Hepatocyte (in vitro differentiated cells): Measurements from ENCODE around the gene MAST3. TPM values are rescaled to one million over a fixed set of nuclear protein-coding genes. Genes with fewer than 3 reads are reported as not detected.

Source experiments
- DNase-seq: peaks from one replicate; pipeline ENCODE4 v3.0.0-alpha.2; 2016; ENCODE audit warnings: low spot score
- H2AFZ ChIP-seq: fragments of 200-600 bp; sonication (generic); 2 replicates; pipeline ENCODE4 v1.6.0; 2016; ENCODE audit warnings: antibody characterized with exemption, mild to moderate bottlenecking
- H3K27ac ChIP-seq: fragments of 200-600 bp; sonication (generic); 2 replicates; pipeline ENCODE4 v1.5.1; 2016; ENCODE audit warnings: mild to moderate bottlenecking
- H3K27me3 ChIP-seq: fragments of 200-600 bp; sonication (generic); 2 replicates; pipeline ENCODE4 v1.6.1; 2016
- H3K36me3 ChIP-seq: fragments of 200-600 bp; sonication (generic); replicated peaks from 2 replicates; pipeline ENCODE4 v1.5.1; 2016; ENCODE audit warnings: low read depth; ENCODE audit not compliant: insufficient read depth
- H3K4me1 ChIP-seq: fragments of 200-600 bp; sonication (generic); 2 replicates; pipeline ENCODE4 v1.5.1; 2016; ENCODE audit warnings: mild to moderate bottlenecking, moderate library complexity; ENCODE audit not compliant: insufficient read depth
- H3K4me2 ChIP-seq: fragments of 200-600 bp; sonication (generic); 2 replicates; pipeline ENCODE4 v1.6.0; 2016
- H3K4me3 ChIP-seq: fragments of 200-600 bp; sonication (generic); 2 replicates; pipeline ENCODE4 v1.5.1; 2016; ENCODE audit warnings: mild to moderate bottlenecking
- H3K79me2 ChIP-seq: fragments of 200-600 bp; sonication (generic); 2 replicates; pipeline ENCODE4 v1.6.0; 2017; ENCODE audit warnings: mild to moderate bottlenecking
- H3K9me2 ChIP-seq: fragments of 200-600 bp; sonication (generic); replicated peaks from 2 replicates; pipeline ENCODE4 v1.6.0; 2017; ENCODE audit warnings: mild to moderate bottlenecking; ENCODE audit not compliant: insufficient read depth
- H3K9me3 ChIP-seq: fragments of 200-600 bp; sonication (generic); 2 replicates; pipeline ENCODE4 v1.5.1; 2016; ENCODE audit warnings: low read depth, mild to moderate bottlenecking
- H4K20me1 ChIP-seq: fragments of 200-600 bp; sonication (generic); 2 replicates; pipeline ENCODE4 v1.6.0; 2016; ENCODE audit warnings: mild to moderate bottlenecking; ENCODE audit not compliant: insufficient read depth, poor library complexity, severe bottlenecking
- EZH2 ChIP-seq: fragments of 200-600 bp; sonication (generic); IDR thresholded peaks from 2 replicates; pipeline ENCODE4 v1.6.1; 2016; ENCODE audit warnings: antibody characterized with exemption, mild to moderate bottlenecking, borderline replicate concordance
- EZH2phosphoT487 ChIP-seq: fragments of 200-600 bp; sonication (generic); IDR thresholded peaks from one replicate; pipeline ENCODE4 v1.6.1; 2018; ENCODE audit warnings: antibody characterized with exemption, mild to moderate bottlenecking, low read depth, moderate library complexity; ENCODE audit not compliant: unreplicated experiment, severe bottlenecking
- WGBS: methylation state at CpG from one replicate; pipeline ENCODE4 v1.1.6; 2016; ENCODE audit warnings: low lambda C conversion rate; ENCODE audit errors: missing lambda C conversion rate; 5-methylcytosine and 5-hydroxymethylcytosine counted together
- polyA plus RNA-seq: library from polyadenylated mRNA; unstranded; fragments of >200 nt; fragmentation: Nextera tagmentation; extraction: Ambion mirVana; gene quantifications from 2 replicates; pipeline ENCODE4 v1.2.1, GENCODE V29; 2016
- total RNA-seq: library from RNA; depleted of rRNA; stranded (reverse); fragments of >200 nt; gene quantifications from 2 replicates; pipeline ENCODE4 v1.2.3, GENCODE V29; 2014
- TF ChIP-seq, protein P1 (sequence below): fragments of 200-600 bp; sonication (generic); IDR thresholded peaks from 2 replicates; pipeline ENCODE4 v1.5.1; 2016; ENCODE audit warnings: antibody characterized with exemption, mild to moderate bottlenecking; ENCODE audit not compliant: poor library complexity

MAST3 gene
- total and polyA plus RNA-seq, 2 experiments from 2014 or later: 9.7 to 10.3 TPM

DNA sequence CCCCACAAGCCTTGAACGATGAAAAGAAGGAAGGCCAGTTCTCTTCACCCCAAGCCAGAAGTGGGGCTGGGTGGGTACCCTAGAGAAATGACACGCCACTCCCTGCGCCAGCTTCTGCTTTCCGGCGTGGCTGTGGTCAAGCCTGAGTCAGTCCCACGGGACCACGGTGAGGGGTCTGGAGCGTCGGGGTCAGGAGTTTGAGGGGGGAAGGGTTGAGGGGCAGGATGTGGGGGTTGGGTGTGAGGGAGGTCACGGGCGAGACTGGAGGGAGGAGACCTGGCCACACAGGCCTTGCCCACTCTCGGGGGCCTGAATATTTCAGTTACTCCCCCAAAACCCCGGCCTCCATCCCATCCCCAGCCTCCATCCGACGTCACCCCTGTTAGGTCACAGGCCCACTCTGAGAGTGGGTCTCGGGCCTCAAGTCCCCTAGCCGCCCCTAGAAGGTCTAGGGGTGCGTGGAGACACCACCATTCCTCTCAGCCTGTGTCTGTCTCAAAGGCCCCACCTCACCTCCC is 75.5 kb downstream of the MAST3 start:
- Histone ChIP-seq H3K4me1 (peaks cover 6% of the 10 kb centered on the region), H3K36me3 (no peaks in the 10 kb centered on the region), H3K4me2 (peak overlapping the region; percentile 88), H3K27me3 (no peaks in the 10 kb centered on the region), H3K9me2 (no peaks in the 10 kb centered on the region), H3K9me3 (no peaks in the 10 kb centered on the region), H3K79me2 (no peaks in the 10 kb centered on the region), H3K27ac (peak overlapping the region; percentile 31), H3K4me3 (no peak overlapping the region), H4K20me1 (no peaks in the 10 kb centered on the region), H2AFZ (no peak overlapping the region)
- WGBS: 80% methylated on average over 12 of the region's 18 CpGs
- no peak for DNase-seq
- no peak for TF ChIP-seq EZH2phosphoT487
- TF ChIP-seq, protein P1, sequence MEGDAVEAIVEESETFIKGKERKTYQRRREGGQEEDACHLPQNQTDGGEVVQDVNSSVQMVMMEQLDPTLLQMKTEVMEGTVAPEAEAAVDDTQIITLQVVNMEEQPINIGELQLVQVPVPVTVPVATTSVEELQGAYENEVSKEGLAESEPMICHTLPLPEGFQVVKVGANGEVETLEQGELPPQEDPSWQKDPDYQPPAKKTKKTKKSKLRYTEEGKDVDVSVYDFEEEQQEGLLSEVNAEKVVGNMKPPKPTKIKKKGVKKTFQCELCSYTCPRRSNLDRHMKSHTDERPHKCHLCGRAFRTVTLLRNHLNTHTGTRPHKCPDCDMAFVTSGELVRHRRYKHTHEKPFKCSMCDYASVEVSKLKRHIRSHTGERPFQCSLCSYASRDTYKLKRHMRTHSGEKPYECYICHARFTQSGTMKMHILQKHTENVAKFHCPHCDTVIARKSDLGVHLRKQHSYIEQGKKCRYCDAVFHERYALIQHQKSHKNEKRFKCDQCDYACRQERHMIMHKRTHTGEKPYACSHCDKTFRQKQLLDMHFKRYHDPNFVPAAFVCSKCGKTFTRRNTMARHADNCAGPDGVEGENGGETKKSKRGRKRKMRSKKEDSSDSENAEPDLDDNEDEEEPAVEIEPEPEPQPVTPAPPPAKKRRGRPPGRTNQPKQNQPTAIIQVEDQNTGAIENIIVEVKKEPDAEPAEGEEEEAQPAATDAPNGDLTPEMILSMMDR: no peak
- no peak for TF ChIP-seq EZH2

DNA sequence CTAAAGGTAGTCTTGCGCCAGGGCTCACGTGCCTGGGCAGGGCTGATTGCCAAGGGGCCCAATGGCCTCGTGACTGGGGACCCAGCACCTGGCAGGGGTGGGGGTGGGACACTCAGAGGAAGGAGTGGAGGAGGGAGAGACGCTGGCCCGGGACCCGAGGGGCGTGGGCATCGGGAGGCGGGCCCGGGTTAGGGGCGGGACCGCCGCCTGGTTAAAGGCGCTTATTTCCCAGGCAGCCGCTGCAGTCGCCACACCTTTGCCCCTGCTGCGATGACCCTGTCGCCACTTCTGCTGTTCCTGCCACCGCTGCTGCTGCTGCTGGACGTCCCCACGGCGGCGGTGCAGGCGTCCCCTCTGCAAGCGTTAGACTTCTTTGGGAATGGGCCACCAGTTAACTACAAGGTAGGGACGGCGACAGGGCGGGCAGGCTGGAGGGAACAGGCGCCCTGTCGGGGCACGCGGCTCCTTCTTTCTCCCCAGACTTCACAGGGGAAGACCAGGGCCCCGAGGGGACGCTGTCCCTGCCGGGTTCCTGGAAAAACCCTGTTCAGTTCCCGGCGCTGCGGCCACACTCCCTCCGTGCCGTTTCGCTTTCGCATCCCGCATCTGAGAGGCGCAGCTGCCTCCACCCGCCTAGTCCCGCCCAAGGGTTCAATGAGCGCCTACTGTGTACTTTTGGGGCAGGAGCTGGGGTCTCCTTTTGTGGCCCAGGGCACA is 76.2 kb downstream of the MAST3 start, which contains the start of gene IFI30:
TSS of gene IFI30 (plus strand) at position 242 of the 717 bp plus-strand sequence. CDS start at position 271, 29 bp downstream.
- 3% methylated on average over 34 of the region's 47 CpGs for WGBS
- H3K27me3 ChIP-seq: no peaks in the 10 kb centered on the region
- H3K4me3 ChIP-seq: peak within 1 kb of the TSS; percentile 45
- no peaks in the 10 kb centered on the region for H4K20me1 ChIP-seq
- TF ChIP-seq EZH2 (no peak), EZH2phosphoT487 (no peak)
- TF ChIP-seq, protein P1: no peak
- peaks cover 6% of the 10 kb centered on the region for H3K4me1 ChIP-seq
- DNase-seq: peak; percentile 88
- peak within 1 kb of the TSS; percentile 66 for H2AFZ ChIP-seq
- no peaks in the 10 kb centered on the region for H3K9me3 ChIP-seq
- peak within 1 kb of the TSS; percentile 31 for H3K27ac ChIP-seq
- H3K36me3 ChIP-seq: no peaks in the 10 kb centered on the region
- H3K9me2 ChIP-seq: no peaks in the 10 kb centered on the region
- H3K4me2 ChIP-seq: peak within 1 kb of the TSS; percentile 88
- H3K79me2 ChIP-seq: no peaks in the 10 kb centered on the region

DNA sequence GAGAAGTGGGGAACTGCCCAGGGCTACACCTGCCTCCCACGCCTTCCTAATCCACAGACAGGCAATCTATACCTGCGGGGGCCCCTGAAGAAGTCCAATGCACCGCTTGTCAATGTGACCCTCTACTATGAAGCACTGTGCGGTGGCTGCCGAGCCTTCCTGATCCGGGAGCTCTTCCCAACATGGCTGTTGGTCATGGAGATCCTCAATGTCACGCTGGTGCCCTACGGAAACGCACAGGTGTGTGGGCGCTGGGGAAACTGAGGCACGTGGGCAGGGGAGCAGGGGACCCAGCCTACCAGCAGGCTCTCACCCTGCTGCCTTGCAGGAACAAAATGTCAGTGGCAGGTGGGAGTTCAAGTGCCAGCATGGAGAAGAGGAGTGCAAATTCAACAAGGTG is 77.4 kb downstream of the MAST3 start:
- no peaks in the 10 kb centered on the region for H4K20me1 ChIP-seq
- no peaks in the 10 kb centered on the region for H3K9me3 ChIP-seq
- no peak for DNase-seq
- peak overlapping the region; percentile 88 for H3K4me2 ChIP-seq
- H3K4me1 ChIP-seq: peaks cover 6% of the 10 kb centered on the region
- 97% methylated on average over 11 of the region's 11 CpGs for WGBS
- H3K27ac ChIP-seq: no peak overlapping the region
- no peaks in the 10 kb centered on the region for H3K36me3 ChIP-seq
- no peaks in the 10 kb centered on the region for H3K9me2 ChIP-seq
- no peak for TF ChIP-seq EZH2
- TF ChIP-seq, protein P1: no peak
- TF ChIP-seq EZH2phosphoT487: no peak
- H2AFZ ChIP-seq: no peak overlapping the region
- H3K27me3 ChIP-seq: no peaks in the 10 kb centered on the region
- no peaks in the 10 kb centered on the region for H3K79me2 ChIP-seq
- no peak overlapping the region for H3K4me3 ChIP-seq
